NCI-H748 treated with DMSO at 0.1 percent for 48 hours (cell line): ENCODE results near the gene RPL13.

Experiments used
- DNase-seq: peaks from one replicate; lab custom pipeline; 2025; lab: John Stamatoyannopoulos, UW

The RPL13 gene

GRCh38 chr16:89545044-89545830 lies 15.2 kb upstream of the RPL13 start:
- DNase-seq: no peak

- DNase-seq: no peak
These were observed 14.5 kb upstream of the RPL13 start for GRCh38 chr16:89545831-89546574.

- no peak for DNase-seq
These were observed 13.7 kb upstream of the RPL13 start for GRCh38 chr16:89546781-89547180.

GRCh38 chr16:89547291-89547690 lies 13.2 kb upstream of the RPL13 start:
- no peak for DNase-seq

GRCh38 chr16:89547860-89548259 lies 12.6 kb upstream of the RPL13 start:
- no peak for DNase-seq

GRCh38 chr16:89548344-89549006 lies 12.0 kb upstream of the RPL13 start:
- no peak for DNase-seq

GRCh38 chr16:89549007-89549700 lies 11.3 kb upstream of the RPL13 start:
- no peak for DNase-seq

- DNase-seq: no peak
These were observed 10.0 kb upstream of the RPL13 start for GRCh38 chr16:89550421-89551007.

- DNase-seq: no peak
These were observed 8.2 kb upstream of the RPL13 start for GRCh38 chr16:89552329-89552728.

GRCh38 chr16:89552913-89553312 lies 7.6 kb upstream of the RPL13 start:
- DNase-seq: no peak

- DNase-seq: no peak
These were observed 6.7 kb upstream of the RPL13 start for GRCh38 chr16:89553733-89554132.

GRCh38 chr16:89554343-89554742 lies 6.1 kb upstream of the RPL13 start:
- DNase-seq: no peak

GRCh38 chr16:89555265-89555664 lies 5.2 kb upstream of the RPL13 start:
- DNase-seq: no peak

- DNase-seq: no peak
These were observed 4.7 kb upstream of the RPL13 start for GRCh38 chr16:89555780-89556179.

GRCh38 chr16:89556750-89557689 lies 3.5 kb upstream of the RPL13 start:
- DNase-seq: no peak

- DNase-seq: no peak
These were observed 2.6 kb upstream of the RPL13 start for GRCh38 chr16:89557690-89558490.

- DNase-seq: no peak
These were observed 831 bp downstream of the RPL13 start for GRCh38 chr16:89561142-89561883.

GRCh38 chr16:89561884-89562599 lies 1.6 kb downstream of the RPL13 start:
- DNase-seq: no peak

GRCh38 chr16:89562939-89563338 lies 2.5 kb downstream of the RPL13 start:
- DNase-seq: no peak
